GM19468 (cell line): ENCODE results near the gene TMEM204.

Source experiments
- ATAC-seq: cut with Tn5 transposase; IDR thresholded peaks from one replicate; pipeline ENCODE4 v1.9.1; 2021; ENCODE audit warnings: mild to moderate bottlenecking, moderate library complexity, moderate number of reproducible peaks; ENCODE audit not compliant: unreplicated experiment; ENCODE audit errors: extremely low read depth

TMEM204 gene

DNA sequence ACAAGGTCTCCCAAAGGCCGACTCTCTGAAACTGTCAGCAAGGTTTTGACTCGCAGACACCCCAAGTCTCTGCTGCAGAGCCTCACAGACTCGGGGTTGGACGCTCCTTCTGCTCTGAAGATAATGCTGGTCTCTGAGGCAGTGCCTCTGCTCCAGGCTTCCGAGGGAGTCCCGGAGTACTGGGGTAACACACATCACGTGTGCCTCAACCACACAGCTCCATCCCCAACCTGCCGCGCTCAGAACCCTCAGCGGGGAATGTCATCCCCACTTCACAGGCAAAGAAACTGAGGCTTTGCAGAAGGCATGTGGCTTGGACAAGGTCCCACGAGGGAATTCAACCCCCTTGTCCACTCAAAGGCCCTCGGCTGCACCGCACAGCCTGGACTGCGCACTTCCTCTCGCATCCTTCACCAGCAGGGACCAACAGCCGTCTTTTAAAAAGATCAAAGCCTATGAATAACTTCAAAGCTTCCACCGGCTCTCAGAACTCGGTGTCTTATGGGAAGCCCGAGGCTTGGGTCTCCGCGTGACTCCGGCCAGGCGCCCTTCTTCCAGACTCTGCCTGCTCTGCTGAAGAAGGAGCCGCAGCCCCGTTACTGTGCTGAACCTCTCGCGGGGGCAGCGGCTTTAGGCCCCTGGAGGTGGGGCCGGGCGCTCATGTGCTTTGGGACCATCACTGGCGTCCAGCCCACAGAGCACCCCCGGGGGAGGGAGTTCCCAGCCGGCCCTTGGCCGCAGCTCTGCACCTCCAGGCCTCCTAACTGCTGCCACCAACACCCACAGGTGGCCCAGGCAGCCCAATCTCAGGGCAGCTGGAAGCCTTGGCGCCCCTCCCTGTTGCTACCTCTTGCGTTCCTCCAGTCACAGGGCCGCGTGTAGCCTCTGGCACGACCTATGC is 2.2 kb downstream of the TMEM204 start:
- no peak for ATAC-seq

DNA sequence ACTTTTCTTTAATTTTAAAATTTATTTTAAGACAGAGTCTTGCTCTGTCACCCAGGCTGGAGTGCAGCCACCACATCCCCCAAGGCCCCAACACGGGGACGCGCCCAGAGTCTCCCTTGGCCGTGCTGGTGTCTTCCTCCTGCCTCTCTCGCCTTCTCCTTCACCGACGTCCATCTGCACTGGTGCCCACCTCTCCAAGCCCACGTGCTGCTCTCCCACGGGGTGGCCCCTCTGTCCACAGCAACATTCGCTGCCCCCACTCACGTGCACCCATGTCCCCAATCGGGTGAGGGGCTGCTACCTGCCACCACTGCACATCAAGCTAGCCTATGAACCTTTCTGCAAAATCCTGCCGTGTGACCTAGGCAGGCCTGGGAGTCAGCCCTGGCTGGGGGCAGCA is 3.1 kb downstream of the TMEM204 start:
- no peak for ATAC-seq

DNA sequence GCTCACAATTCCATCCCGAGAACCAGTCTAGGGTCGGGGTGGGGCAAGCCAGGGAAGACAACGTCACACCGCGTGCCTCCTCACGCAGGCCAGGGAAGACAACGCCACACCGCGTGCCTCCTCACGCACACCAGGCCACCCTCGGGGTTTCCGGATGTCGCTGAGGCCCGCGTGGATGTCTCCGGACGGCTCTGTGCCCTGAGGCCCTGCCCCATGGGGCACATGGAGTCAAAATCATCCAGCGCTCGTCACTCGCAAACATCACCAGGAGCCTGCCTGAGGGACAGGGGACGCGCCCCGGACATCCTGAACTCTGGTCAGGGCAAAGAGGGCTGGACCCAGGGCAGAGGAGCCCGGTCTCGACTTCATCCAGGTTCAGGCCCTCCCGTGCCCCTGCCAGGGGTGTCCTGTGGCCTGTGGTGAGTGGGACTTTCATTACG is 3.7 kb downstream of the TMEM204 start:
- ATAC-seq: no peak

GRCh38 chr16:1537763-1538289 is 4.4 kb downstream of the TMEM204 start:
- ATAC-seq: no peak

- no peak for ATAC-seq
These were observed 5.5 kb downstream of the TMEM204 start for GRCh38 chr16:1538804-1539520.

DNA sequence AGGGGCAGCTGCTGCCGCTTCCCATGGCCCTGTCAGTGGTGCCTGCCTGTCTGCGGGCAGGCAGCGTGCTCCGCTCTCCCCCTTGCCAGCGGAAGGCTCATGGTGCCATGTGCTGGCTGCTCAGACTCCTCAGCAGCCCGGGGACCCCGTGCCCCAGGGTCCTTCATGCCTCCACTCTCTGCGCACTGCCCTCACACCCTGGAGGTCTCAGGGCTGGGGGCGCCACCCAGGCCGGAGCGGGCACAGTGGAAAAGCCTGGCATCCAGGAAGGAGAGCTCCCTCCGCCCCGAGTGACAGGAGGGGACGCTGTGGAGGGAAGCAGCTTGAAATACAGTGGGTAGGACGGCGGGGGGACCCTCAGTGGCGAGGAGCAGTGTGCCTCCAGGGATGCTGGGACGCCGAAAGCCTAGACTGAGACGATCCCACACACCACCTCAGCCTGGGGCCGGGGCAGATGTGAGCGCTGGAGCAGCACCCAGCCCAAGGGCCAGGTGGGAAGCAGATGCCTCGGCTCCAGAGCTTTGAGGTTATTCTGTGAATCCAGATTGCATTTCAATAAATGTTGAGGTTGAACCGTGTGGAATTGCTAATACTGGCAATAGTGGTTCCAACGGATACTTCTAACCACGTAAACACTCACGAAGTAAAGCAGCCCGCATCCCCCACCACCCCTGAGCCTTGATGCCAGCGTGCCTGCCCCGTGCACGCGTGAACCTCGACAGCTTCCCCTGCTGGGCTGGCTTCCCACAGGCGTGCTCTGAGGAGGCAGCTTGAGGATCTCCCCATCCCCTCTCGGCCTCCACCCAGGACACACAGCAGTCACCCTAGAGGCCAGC is 6.5 kb downstream of the TMEM204 start:
- ATAC-seq: no peak

DNA sequence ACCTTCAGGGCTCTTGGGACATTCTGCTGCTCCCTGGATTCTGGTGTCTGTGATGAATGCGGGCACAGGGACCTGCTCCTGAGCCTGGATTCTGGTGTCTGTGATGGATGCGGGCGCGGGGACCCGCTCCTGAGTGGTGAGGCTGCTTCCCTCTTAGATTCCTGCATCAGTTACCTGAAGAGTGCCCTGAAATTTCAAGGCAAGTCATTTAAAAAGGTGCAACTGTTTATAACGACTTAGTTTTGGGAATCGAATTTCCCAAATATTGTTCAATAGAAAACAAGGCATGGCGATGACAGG is 7.0 kb downstream of the TMEM204 start:
- ATAC-seq: no peak

DNA sequence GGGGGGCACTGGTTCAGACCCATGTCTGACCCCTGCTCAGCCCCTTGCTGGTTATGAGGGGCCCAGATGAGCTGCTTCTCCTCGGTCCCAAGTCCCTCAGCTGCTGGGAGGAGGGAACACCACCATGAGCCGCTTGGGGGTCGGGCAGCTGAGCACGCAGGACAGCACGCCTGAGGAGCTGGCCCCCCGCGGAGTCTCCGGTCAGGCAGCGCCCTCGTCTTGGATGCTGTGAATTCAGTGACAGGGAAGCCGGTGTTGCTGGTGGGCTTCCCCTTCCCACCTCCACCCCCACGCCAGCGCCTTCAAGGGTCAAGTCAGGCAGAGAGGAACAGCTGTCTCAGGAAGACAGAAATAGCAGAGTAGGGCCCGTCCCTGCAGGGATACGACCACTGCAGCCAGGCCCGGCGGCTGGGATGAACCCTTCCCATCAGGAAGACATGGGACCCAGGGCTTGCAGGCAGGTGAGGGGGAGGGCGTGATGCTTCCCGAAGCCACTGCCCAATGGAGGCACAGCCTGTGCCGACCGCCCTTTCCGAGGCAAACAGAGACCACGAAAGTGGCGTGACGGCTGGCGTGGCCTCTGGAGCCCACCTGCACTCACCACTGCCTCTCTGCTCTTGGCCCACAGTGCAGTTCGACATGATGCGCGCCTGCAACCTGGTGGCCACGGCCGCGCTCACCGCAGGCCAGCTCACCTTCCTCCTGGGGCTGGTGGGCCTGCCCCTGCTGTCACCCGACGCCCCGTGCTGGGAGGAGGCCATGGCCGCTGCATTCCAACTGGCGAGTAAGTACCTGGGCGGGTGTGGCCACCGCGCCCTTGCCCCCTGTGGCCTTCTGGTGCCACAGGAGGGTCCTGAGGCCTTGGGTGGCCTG is 8.1 kb downstream of the TMEM204 start:
- ATAC-seq: no peak

DNA sequence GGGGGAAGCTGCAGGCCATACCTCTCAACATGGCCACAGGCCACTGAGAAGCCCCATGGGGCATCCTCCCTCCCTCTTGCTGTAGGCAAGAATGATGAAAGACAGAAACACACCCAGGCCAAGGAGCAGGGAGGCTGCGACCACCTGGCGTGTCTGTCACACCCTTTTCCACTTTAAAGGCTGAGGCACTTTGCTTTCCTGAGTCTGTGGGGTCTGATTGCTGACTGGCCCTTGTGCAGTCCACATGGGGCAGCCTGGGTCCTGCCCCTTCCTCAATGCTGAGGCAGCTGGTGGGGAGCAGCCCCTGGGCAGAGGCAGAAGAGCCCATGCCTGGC is 8.7 kb downstream of the TMEM204 start:
- ATAC-seq: no peak

DNA sequence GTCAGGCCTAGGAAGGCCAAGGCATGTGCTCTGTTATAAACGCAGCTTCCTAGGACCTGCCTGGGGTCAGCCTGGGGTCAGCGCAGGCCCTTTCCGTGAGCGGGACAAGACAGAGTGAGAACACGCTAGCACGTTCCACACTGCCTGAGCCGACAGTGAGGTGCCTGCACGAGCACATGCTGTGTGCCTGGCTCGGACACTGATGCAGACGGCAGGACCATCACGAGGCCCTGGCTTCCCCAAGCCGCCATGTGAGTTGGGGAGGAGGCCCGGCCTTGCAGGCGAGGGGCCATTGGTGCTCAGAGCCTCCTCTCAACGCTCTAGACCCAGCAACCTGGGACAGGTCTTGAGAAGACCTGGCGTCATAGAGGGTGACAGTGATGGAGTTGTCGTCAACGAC is 9.1 kb downstream of the TMEM204 start:
- ATAC-seq: no peak

DNA sequence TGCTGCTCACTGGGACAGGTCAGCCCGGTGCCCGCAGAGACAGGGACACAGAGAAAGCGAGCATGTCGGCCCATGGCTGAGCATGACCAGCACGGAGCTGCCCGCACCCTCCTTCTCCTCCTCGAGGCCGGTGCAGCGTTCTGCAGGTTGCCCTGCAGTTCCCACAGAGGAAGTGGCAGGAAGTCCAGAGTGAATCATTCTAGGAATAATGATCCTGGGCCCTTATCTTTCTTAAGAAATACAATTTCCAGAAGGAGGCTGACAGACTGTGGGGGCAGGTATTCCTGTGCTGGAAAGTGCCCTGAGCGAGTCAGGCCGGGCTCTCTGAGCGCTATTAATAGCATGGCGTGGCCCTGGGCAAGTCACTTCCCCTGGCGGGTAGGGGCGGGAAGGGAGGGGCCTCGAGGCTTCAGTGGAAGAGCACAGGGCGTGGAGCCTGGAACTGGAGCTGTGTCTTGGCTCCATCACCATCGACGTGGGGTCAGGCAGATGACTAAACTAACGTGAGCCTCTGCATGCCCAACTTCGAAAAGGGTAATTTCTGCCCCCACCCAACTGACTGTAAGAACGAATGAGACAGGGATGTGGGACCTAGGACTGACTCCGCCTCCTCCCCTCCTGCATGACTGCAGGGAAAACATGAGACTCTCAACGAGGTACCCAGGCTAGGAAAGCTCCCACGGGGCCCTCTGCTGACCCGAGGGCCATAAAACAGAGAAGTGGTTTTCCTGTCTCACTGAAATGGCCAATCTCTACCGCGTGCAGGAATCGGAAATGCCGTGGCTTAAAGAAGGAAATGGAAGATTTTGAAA is 9.8 kb downstream of the TMEM204 start:
- no peak for ATAC-seq

- ATAC-seq: no peak
These were observed 11.9 kb downstream of the TMEM204 start for GRCh38 chr16:1545044-1546040.

DNA sequence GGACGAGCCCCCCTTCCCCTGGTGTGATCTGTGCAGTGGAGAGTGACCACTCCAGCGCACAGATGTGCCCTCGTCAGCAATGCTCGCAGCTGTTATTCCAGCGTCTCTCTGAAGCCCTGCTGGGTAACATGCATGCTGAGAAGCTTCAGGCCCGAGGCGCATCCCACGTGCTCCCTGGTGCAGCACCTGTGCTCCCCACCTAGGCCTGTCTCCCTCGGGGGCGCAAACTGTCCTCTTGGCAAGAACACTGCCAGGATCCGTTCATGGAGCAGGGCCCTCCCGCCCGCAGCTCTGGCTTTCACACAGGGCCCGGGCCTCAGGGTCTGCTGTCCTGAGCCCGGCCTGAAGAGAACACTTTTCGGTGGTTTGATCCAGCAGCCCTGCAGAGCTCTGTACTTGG is 13.0 kb downstream of the TMEM204 start:
- ATAC-seq: no peak

- ATAC-seq: no peak
These were observed 14.8 kb downstream of the TMEM204 start for GRCh38 chr16:1548233-1548632.

GRCh38 chr16:1548727-1549126 is 15.3 kb downstream of the TMEM204 start:
- ATAC-seq: no peak

DNA sequence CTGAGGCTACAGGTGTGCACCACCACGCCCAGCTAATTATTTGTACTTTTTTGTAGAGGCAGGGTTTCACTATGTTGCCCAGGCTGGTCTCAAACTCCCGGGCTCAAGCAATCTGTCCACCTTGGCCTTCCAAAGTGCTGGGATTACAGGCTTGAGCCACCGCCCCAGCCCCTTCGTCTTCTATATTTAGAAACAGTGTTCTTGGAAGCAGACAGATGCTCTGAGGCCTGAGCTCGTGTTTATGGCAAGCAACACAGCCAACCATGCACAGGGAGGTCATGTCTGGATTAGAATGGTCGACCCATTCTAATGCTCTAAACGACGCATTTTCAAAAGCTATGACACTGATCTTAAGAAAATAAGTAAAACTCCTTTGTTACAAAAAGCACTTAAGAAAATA is 16.6 kb downstream of the TMEM204 start:
- no peak for ATAC-seq

DNA sequence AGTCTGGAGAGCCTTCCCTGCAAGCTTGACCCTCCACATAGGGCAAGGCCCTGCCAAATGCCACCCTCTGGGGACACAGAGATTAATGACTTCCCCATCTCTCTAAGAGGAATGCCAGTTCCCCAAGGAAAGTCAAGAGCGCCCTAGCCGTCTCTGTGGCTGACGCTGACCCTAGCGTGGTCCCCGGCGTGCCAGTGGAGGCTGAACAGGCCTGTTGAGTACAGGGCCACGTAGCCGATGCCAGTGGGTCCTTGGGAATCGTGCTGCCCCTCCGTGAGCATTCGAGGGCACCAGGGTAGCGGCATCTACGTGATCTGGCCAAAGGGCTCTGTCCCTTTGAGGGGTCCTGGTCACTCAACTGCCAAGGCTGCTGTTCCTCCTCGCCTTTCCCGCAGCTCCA is 17.2 kb downstream of the TMEM204 start:
- no peak for ATAC-seq

DNA sequence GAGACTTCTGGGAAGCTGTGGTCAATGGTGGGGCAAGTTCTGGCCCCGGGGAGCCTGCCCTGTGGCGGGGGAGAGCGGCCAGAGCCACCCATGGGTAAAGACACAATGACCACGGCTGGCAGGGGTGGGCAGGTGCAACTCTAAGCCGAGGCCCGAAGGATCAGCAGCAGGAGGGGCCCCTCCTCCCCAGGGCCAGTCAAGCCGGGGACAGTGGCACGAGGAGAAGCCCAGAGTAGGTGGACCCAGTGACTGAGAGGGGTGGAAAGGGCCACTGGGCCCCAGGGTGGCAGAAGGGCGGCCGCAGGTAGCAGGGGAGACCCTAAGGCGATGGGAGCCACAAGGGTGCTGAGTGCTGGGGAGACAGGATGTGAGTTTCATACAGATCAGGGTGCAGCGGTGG is 17.7 kb downstream of the TMEM204 start:
- no peak for ATAC-seq
